ENCODE data around the gene RNASE8.

GRCh38 chr14:21039585-21040369 lies 17.8 kb upstream of the RNASE8 start:
- TF ChIP-seq, protein P1, sequence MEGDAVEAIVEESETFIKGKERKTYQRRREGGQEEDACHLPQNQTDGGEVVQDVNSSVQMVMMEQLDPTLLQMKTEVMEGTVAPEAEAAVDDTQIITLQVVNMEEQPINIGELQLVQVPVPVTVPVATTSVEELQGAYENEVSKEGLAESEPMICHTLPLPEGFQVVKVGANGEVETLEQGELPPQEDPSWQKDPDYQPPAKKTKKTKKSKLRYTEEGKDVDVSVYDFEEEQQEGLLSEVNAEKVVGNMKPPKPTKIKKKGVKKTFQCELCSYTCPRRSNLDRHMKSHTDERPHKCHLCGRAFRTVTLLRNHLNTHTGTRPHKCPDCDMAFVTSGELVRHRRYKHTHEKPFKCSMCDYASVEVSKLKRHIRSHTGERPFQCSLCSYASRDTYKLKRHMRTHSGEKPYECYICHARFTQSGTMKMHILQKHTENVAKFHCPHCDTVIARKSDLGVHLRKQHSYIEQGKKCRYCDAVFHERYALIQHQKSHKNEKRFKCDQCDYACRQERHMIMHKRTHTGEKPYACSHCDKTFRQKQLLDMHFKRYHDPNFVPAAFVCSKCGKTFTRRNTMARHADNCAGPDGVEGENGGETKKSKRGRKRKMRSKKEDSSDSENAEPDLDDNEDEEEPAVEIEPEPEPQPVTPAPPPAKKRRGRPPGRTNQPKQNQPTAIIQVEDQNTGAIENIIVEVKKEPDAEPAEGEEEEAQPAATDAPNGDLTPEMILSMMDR (conservative IDR thresholded peaks at IDR 0.05; ENCODE audit: low read depth, low read length): peak; percentile 68
- TF ChIP-seq POLR2A (IDR thresholded peaks at IDR 0.05; ENCODE audit: low read depth, low read length) (no peak), MAZ (IDR thresholded peaks at IDR 0.05; ENCODE audit: borderline replicate concordance, low read depth, low read length) (no peak), CEBPB (IDR thresholded peaks at IDR 0.05; ENCODE audit: low read depth, low read length) (no peak), RAD21 (IDR thresholded peaks at IDR 0.05; ENCODE audit: low read length) (peak; percentile 70), FOS (IDR thresholded peaks at IDR 0.05; ENCODE audit: low read depth, low read length) (no peak), SMC3 (IDR thresholded peaks at IDR 0.05; ENCODE audit: low read depth, low read length) (peak; percentile 60), ELK1 (IDR thresholded peaks at IDR 0.05; ENCODE audit: borderline replicate concordance, low read depth, low read length) (no peak), CHD1 (IDR thresholded peaks at IDR 0.05; ENCODE audit: low read depth, low read length) (no peak)
